ENCODE results near the gene S100A1.
"Not testable (repeated sequence)": the region's sequence is repeated elsewhere in the genome, so short reads cannot be mapped to it uniquely, and the experiment has no call there.

The S100A1 gene

DNA sequence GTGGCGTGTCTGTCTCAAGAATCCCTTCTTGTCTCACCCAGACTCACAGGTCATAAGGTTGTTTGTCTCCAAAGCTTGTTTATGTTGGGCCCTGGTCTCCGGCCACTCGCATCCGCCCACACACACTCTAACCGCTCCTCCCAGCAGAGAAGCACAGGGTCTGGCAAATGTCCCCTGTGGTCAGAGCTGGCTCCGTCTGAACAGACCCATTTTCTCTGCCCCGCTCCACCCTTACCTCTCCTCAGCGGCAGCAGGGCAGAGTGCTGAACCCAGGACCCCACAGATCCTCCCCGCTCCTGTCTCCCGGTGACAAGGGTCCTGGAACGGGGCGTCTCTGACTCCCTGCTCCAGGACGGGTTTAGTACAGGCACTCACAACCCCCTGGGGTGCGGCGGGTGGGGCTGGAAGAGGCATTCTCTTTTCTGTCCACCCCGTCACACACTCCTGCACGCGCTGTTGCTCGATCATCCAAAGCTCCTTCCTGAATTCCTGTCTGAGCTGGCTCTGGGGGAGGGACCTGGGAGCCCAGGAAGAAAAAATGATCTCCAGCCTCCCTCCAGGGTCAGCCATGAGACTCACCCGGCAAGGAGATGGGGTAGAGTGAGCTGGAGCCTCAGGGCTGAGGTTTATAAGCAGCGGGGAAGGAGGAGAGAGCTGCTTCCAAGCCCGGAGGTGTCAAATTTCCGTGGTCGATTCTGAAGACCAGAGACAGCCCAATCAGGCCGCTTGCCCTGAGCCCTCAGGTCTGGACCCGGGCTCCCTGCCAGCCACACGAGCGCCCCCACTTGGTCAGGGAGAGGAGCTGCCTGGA lies 1.1 kb upstream of the S100A1 start, which contains the start of gene S100A13:
Gene S100A13 (minus strand): TSS at position 602 of the 811 bp plus-strand sequence. CDS start 1,033 bp downstream, outside the sequence.
- intact Hi-C loops (cut with DNase I) = no loop called here
- peak in 40 of 42 donors; percentile 29 to 86 (median 66) for DNase-seq

DNA sequence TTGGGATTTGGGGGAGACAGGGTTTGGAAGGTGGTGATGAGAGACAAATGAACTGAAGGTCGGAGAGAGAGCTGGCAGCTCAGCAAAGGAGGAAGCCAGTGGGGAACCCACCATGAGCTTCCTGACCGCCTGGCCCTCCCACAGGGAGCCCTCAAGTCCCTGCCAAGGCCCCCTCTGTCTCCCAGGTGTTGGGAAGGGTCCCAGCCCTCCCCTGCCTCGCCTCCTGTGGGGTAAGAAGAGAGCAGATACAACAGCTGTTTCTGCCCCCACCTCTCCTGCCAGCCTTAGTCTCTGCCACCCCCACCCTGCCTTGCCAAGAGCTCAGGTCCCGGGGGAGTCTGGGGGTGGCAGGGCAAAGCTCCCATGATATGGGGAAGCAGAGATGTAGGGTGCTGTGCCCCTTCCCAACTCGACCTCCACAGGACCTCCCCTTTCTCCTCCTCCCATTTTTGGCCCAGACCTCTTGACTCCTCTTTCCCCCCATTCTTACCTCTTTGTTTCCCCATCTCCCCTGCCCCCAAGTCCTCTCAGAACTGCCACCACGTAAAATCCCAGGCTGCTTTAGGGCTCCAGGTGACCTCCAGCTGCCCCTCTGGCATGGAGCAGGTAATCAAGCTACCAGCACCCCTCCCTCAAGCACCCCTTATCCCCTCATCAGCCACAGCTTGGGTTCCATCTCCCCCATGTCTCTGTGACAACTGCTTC lies 556 bp downstream of the S100A1 start:
- intact Hi-C loops (cut with DNase I) = loop anchor here (2.0 kb wide), 1 partner anchor 52 kb away; no protein-coding TSS in a partner anchor
- DNase-seq = peak in 25 of 42 donors; percentile 32 to 85 (median 56)

DNA sequence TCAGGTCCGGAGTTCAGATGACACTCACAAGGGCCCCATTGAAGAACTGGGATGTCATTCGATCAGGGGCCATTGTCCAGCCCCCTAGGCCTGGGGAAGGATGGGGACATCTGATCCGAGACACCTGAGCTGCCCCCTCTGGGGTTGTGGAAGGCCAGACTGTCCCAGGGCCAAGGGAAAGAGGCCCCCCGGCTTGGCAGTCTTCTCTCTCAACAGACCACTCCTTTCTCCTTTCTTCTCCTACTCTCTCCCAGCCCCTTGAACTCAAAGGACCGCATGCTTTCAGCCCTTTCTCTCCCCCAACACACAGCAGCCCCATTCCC lies 1.1 kb downstream of the S100A1 start:
- DNase-seq = peak in 1 of 42 donors; percentile 6
- intact Hi-C loops (cut with DNase I) = loop anchor here (2.0 kb wide), 1 partner anchor 53 kb away; no protein-coding TSS in a partner anchor

DNA sequence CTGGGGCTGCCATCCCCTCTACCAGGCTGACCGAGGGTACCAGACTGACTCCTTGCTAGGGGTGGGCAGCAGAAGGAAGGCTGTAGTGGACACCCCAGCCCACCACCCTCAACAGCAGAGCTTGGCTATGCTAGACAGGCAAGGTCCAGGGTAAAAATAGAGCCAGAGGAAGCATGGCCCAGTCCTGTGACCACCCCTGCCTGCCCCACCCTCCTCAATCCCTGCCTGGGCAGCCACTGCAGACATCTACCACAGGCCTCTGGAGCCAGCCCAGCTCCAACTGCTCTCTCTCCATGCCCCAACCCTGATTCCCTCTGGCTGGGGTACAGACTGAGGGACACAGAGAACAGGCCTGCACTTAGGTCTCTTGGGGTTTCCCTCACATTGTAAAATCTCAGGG lies 1.7 kb downstream of the S100A1 start:
- peak in 24 of 42 donors; percentile 13 to 70 (median 52) for DNase-seq
- intact Hi-C loops (cut with DNase I) = loop anchor here (2.0 kb wide), 1 partner anchor 53 kb away; no protein-coding TSS in a partner anchor

DNA sequence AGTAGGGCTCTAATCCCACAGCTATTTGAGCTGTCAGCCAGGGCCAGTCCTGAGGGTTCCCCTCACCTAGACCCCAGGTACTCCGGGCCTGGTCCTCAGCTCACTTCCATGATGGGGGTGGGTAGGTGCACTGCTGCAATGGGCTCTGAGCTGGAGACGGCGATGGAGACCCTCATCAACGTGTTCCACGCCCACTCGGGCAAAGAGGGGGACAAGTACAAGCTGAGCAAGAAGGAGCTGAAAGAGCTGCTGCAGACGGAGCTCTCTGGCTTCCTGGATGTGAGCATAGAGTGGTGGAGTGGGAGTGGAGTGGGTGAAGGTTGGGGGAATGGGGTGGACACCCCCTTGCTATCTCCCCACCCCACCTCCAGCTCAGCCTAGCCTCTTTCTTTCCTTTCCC lies 2.1 kb downstream of the S100A1 start:
- intact Hi-C loops (cut with DNase I) = no loop called here
- DNase-seq = peak in 1 of 42 donors; percentile 28

DNA sequence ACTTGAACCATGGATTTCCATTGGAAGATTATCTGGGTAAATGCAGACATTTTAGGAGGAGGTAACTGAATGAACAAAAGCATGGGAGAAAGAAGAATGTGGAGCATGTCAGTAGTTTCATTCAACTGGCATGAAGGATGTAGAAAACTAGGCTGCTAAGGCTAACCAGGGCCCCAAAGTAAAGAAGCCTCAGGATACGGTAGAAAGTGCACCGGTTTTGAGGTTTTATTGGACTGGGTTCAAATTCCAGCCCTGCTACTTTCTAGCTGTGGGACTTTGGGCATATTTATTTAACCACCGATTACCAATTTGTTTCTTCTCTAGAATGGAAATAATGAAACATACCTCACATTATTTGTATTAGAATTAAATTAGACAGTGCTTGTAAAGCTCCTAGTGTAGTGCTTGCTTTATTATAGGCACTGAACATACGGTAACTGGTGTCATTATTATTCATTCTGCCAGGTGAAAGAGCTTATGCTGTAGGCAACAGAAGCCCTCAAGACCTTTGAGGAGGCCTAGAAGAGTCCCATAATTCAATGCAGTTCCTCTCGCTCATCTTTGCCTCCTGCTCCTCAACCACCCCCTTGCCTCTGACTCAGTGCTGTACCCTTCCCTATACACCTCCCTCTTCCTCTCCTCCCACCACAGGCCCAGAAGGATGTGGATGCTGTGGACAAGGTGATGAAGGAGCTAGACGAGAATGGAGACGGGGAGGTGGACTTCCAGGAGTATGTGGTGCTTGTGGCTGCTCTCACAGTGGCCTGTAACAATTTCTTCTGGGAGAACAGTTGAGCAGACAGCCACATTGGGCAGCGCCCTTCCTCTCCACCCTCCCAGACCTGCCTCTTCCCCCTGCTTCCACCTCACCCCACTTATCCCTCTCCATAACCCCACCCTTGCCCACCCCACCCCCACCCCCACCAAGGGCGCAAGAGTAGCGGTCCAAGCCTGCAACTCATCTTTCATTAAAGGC lies 3.1 kb downstream of the S100A1 start:
- intact Hi-C loops (cut with DNase I) = no loop called here
- peak in 24 of 42 donors; percentile 30 to 88 (median 57) for DNase-seq

DNA sequence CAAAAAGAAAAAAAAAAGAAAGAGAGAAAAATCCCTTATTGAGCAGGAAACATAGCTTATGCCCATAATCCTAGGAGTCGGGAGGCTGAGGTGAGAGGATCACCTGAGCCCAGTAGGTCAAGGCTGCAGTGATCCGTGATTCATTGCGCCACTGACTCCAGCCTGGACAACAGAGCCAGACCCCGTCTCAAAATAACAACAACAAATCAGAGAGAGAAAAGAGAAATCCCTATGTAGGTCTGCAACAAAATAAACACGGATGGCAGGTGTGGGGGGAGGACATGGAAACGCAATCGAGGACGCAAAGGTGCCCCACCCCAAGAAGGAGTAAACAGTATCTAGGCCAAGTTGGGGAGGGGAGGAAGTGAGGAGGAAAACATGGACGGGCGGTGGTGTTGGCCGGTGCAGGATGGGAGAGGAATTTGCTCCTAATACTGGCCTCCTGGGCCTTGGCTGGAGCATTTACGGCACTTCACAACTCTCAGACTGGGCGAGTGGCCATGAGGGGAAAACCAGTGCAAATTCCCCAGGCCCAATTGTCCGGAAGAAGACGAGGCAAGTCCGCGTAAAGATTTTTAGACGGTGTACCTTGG lies 5.0 kb downstream of the S100A1 start:
- intact Hi-C loops (cut with DNase I) = no loop called here
- DNase-seq = peak in 6 of 42 donors; percentile 8 to 49 (median 32)

DNA sequence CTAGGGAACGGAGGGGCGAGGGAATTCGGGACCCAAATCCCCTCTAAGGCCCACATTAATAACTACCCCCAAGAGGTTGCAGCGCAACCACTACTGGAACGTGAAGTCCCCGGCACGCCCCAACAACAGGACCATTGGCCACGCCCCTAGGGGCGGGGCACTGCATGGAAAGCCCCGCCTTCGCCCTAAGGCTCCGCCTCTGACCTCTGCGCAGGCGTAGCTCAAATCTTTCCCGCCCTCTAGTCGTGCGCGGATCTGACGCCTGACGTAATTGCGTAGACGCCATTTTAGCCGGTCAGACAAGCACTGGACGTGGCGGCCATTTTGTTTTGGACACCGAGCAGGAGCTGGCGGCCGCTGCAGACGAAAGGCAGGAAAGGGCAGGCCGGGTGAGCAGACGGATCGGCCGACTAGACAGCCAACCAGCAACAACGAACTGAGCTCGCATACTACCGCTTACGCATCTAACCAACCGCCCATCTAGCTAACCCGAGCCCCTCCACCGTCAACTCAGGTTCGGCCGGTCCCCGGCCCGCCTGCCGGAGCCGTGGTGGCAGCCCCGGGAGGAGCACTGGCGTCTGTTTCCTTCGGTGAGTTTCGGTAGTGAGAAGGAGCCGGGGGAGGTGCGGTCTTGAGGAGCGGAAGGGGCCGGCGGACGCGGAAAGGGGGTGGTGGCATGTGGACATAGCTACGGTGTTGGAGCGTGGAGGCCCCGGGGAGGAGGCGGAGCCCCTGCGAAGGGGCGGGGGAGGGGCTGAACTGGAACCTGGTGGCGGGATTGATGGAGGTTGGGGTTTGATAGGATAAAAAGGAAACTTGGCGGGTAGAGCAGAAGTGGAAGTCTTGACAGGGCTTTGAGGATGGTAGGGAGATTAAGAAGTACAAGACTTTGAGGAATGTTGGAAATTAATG lies 5.8 kb downstream of the S100A1 start, which contains the start of gene CHTOP:
Gene CHTOP (plus strand): TSS at position 313 of the 912 bp plus-strand sequence. CDS start 2,523 bp downstream, outside the sequence.
- intact Hi-C loops (cut with DNase I) = no loop called here
- peak; percentile 97 to 100 (median 99) for DNase-seq

DNA sequence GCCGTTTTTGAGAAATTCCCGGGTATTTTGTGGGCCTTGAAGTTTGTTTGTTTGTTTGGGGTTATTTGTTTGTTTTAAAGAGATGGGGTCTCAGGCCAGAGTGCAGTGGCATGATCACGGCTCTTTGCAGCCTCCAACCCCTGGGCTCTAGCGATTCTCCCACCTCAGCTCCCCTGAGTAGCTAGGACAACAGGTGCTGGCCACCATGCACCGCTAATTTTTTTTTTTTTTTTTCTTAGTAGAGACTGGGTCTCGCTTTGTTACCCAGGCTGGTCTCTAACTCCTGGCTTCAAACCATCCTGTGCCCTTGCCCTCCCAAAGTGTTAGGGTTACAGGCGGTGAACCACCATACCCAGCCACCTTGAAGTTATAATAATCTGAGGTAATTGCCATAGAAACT lies 7.6 kb downstream of the S100A1 start:
- intact Hi-C loops (cut with DNase I) = no loop called here

DNA sequence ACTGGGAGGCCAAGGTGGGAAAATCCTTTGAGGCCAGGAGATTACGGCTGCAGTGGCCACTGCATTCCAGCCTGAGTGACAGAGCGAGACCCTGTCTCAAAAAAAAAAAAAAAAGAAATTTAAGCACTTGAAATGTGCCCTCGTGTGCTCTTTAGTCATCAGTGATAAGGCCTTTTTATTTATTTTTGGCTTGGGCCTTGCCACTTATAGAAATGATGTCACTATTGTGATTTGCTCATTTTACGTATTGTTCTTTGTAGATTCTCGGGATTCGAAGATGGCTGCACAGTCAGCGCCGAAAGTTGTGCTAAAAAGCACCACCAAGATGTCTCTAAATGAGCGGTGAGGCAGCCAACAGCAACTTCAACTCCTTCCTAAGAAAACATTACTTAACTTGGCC lies 8.1 kb downstream of the S100A1 start:
- DNase-seq = peak in 1 of 42 donors; percentile 24
- intact Hi-C loops (cut with DNase I) = no loop called here

More for the DNA sequence above, 7.6 kb downstream of the S100A1 start:
- no peak for DNase-seq

DNA sequence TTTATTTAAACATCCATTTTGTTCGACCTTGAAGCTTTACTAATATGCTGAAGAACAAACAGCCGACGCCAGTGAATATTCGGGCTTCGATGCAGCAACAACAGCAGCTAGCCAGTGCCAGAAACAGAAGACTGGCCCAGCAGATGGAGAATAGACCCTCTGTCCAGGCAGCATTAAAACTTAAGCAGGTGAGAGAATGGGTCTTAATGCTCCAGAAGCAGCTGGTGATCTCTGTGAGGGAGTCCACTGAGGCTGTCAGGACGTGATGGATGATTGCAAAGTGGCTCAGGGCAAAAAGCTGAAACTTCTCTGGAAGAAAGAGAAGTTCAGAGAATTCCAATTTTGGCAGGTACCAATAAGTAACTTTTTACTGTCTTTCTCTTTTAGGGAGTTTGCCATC lies 10.0 kb downstream of the S100A1 start:
- intact Hi-C loops (cut with DNase I) = no loop called here
- DNase-seq = peak in 1 of 42 donors; percentile 4

DNA sequence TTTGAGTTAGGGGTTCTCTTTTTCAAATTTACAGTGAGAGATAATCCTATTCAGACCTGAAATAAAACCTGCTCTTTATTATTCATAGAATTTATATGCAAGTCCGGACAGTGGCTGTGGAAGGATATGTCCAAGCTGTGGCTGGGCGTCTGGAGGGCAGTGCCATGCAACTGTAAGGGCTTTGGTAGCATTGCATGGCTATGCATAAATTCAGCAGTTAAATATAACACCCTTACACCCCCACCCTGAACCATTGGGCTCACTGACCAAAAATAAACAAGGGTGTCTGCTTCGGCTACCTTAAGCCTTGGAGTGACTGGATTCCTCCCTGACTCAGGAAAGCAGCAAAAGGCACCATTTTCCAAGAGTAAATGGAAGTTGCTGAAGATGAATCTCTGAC lies 11.0 kb downstream of the S100A1 start:
- peak in 2 of 42 donors; percentile 12 to 28 for DNase-seq

DNA sequence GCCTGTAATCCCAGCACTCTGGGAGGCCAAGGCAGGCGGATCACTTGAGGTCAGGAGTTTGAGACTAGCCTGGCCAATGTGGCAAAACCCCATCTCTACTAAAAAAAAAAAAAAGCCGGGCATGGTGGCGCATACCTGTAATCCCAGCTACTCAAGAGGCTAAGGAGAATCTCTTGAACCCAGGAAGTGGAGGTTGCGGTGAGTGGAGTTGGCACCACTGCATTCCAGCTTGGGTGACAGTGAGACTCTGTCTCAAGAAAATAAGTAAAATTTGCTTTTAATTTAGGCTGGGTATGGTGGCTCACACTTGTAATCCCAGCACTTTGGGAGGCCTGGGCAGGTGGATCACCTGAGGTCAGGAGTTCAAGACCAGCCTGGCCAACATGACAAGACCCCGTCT lies 12.0 kb downstream of the S100A1 start:
- intact Hi-C loops (cut with DNase I) = not testable (repeated sequence)
- peak in 2 of 42 donors; percentile 3 to 23 for DNase-seq

More for the DNA sequence above, 11.0 kb downstream of the S100A1 start:
- intact Hi-C loops (cut with DNase I) = no loop called here

DNA sequence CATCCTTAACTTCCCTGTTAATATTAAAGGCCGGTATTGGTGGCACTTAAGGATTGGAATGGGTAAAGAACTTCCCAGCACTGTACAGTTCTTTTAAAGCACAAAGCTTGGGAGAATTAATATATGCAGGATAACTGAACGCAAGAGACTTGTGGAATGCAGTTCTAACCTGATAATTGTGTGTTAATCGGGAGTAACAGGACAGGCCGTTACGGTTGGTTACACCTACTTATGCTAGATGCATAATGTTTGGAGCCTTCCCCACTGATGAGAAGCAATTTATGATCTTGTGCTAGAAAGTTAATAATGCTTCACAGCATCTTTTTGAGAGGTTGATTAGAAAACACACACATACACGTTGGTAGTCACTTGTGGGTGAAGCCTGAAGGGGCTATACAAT lies 12.6 kb downstream of the S100A1 start:
- no peak for DNase-seq
- intact Hi-C loops (cut with DNase I) = no loop called here

DNA sequence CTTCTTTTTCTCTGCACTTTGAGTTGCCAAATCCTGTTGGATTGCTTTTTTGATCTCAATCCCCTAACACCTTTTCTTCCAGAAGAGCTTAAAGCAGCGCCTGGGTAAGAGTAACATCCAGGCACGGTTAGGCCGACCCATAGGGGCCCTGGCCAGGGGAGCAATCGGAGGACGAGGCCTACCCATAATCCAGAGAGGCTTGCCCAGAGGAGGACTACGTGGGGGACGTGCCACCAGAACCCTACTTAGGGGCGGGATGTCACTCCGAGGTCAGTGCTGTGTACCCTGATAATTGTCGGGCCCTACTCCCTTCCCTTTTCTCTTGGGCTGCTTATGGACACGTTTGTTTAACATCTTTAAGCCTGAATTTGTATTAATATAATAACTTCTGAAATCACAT lies 13.9 kb downstream of the S100A1 start:
- peak in 2 of 42 donors; percentile 17 to 18 for DNase-seq
- intact Hi-C loops (cut with DNase I) = no loop called here

DNA sequence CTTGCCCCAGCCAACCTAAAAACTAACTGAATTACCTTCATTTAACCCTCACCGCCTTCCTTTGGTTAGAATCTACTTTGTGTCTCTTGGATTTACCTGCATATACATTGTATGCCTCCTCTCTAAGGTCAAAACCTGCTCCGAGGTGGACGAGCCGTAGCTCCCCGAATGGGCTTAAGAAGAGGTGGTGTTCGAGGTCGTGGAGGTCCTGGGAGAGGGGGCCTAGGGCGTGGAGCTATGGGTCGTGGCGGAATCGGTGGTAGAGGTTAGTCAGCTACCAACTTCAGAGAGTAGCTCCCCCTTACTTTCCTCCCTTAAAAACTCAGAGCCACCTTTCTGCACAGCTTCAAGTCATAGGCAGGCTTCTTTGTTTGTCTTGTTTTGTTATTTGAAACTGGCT lies 14.9 kb downstream of the S100A1 start:
- intact Hi-C loops (cut with DNase I) = no loop called here
- peak in 1 of 42 donors; percentile 31 for DNase-seq

DNA sequence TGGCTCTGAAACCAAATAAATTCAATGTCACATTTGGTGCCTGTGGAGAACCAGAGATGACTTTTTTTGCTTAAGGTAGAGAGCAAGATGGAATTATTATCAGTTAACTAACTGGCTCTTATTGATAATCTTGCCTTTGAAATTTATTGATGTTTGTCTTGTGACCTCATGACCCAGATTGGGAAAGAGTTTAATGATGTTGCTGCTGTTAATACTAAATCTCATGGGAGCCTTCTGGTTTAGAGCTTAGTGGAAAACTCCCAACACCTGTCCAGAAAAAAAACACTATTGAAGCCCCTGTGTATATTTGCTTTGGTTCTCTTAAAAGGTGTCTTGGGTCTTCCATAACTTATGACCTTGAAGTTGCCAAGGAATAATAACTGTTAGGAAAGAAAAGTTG lies 15.6 kb downstream of the S100A1 start:
- intact Hi-C loops (cut with DNase I) = no loop called here
- DNase-seq = no peak
